GM19397 (cell line): ENCODE measurements around the gene SRCIN1.
"Not testable (repeated sequence)": the region's sequence is repeated elsewhere in the genome, so short reads cannot be mapped to it uniquely, and the experiment has no call there.

Experiments
- ATAC-seq: cut with Tn5 transposase; IDR thresholded peaks from one replicate; pipeline ENCODE4 v1.9.1; 2021; ENCODE audit warnings: mild to moderate bottlenecking, moderate library complexity; ENCODE audit not compliant: unreplicated experiment

SRCIN1 gene

DNA sequence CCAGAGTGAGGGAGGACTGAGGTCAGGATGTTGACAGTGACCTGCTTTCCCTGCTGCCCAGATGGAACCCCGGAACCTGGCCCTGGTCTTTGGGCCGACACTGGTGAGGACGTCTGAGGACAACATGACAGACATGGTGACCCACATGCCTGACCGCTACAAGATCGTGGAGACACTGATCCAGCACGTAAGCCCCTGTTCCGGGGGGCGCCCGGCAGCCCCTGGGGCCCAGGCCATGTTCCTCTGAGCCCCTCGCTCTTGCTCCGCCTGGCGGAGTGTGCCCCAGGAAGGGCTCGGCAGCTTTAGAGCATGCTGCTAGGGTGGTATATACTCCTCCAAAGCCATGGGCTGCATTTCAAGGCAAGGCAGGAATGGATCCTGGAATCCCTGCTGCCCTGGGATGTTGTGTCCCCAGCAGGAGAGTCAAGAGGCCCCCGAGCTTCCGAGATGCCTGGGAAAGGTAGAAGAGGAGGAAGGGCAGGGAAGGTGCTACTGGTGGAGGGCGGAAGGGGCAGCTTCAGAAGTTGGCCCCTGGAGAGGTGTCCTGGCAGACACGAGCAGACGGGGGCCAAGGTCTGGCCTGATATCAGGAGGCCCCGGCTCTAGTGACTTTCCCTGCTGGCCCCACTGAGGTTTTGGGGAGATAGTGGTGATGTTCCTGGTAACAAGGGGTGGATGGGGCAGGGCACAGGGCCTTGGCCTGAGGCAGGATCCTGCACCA lies 114.2 kb downstream of the SRCIN1 start:
- not testable (repeated sequence) for ATAC-seq

GRCh38 chr17:38489774-38490173 lies 116.0 kb downstream of the SRCIN1 start:
- ATAC-seq: not testable (repeated sequence)

GRCh38 chr17:38485681-38486298 lies 120.0 kb downstream of the SRCIN1 start:
- peak; percentile 64 for ATAC-seq

DNA sequence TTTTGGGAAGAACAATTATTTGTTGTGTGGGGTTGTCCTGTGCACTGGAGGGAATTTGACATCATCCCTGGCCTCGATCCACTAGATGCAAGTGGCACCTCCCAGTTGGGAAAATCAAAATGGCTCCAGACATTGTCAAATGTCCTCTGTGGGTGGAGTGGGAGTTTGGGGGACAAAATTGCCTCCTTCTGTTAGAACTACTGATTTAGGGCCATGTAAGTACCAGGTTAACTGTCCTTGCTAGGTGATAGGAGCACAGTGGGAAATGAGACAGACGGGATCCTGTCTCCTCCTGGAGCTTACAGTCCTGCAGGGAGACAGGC lies 120.6 kb downstream of the SRCIN1 start:
- no peak for ATAC-seq

DNA sequence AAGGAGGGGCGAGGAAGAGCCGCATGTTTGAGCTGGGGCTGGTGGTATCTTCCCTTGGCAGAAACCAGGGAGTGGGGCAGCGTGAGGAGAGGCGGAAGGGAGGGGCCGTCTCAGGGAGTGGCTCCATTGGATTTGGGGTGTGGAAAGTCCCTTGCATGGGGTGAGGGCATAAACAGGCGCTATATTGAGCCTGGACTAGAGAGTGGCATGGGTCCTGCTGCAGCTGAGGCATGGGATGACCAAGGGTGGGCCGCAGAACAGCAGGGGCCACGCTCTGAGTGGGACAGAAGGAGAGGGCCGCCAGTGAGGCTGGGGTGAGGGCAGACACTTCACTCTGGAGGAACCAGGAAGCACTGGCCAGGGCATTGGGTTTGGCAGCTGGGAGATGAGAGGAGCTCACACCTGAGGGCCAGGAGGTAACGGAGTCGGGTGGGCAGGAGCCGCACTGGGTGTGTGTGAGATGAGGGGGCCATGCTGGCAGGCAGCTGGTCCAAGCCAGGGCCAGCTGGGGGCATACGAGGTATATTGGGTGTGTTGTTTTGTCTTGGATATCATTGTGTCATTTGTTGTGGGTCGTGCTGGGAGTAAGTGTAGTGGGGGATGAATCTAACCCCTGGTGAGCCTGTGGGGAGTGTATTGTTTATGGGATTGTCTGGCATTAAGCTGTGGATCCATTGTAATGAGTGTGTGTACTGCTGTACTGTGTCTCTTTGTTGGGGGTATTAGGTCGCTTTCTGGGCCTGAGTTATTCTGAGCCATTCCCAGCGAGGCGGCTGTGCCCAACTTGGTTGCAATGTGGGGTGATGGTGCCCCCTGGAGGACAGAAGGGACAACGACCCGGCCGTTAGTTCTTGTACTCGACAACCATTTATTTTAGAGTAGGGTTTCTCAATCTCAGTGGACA lies 121.3 kb downstream of the SRCIN1 start:
- ATAC-seq: not testable (repeated sequence)

DNA sequence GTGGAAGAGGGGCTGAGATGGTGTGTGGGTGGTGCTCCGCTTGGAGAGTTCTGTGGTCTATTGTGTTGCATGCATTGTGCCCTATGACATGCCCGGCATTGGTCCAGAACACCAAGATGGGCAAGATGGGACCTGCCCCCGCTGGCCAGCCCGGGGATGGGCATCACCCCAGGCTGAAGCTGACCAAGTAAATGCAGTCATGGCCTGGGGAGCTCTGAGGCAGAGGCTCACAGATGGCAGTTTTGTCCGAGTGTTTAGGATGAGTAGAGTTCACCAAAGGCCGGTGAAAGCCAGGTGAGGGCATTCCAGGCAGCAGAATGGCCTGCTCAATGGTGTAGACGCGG lies 123.1 kb downstream of the SRCIN1 start:
- not testable (repeated sequence) for ATAC-seq

- not testable (repeated sequence) for ATAC-seq
These were observed 123.6 kb downstream of the SRCIN1 start for GRCh38 chr17:38482039-38482699.
